ENCODE results near the gene HGD. TPM values are rescaled to one million over a fixed set of nuclear protein-coding genes. Genes with fewer than 3 reads are reported as not detected.

Gene HGD
- total and polyA plus RNA-seq, 7 experiments from 2014 or later: 0.44 to 4.9 (median 2.6) TPM; not detected in 2

DNA sequence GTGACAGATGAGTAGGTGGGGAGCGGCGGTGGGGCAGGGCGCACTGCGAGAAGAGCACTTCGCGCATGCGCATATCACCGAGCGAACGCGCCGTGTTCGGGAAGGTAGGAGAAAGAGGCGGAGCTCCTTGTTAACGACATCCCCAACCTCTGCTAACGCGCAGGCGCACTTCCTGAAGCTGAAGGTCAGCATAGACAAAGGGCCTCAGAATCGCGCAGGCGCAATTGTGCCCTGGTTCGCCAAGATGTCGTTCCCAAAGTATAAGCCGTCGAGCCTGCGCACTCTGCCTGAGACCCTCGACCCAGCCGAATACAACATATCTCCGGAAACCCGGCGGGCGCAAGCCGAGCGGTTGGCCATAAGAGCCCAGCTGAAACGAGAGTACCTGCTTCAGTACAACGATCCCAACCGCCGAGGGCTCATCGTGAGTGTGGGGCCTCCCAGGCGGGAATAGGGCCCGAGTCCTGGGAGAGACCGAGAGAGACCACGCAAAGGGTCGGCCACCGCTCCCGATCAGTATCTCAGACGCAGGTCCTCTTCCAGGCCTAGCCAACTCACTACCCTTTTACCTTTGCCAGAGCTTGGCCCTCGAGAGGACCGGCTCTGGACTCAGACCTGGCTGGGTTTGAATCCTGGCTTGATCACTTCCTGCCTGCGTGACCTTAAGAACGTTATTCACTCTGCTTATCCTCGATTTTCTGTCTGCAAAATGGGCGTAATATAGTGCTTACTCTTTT lies 85.8 kb downstream of the HGD start, which contains the start of gene NDUFB4:
NDUFB4 (plus strand) TSS at position 221 of the 737 bp plus-strand sequence; CDS start at position 245, 24 bp downstream.
- intact Hi-C loops (cut with micrococcal nuclease): loop anchor here (1.0 to 10.0 kb wide), 16 partner anchors 35 to 1786 kb away; partner anchors contain the start of genes GTF2E1 (in 2 of the 2), LRRC58 (in 2 of the 2), RABL3 (in 2 of the 2) and B4GALT4 (in 1 of the 2)
- Histone ChIP-seq H3K4me3 (ENCODE audit: low read length) (peak within 1 kb of the TSS; percentile 99), H3K27me3 (ENCODE audit: control insufficient read depth in 2 of 2, insufficient read depth in 2 of 2, low read length in 2 of 2) (no peaks in the 10 kb centered on the region), H3K4me1 (ENCODE audit: control insufficient read depth in 2 of 2, insufficient read depth in 2 of 2, low read length in 2 of 2) (peaks cover 25 to 27% of the 10 kb centered on the region in 2 donors), H3K9me3 (ENCODE audit: control insufficient read depth in 2 of 3, low read length in 3 of 3) (no peaks in the 10 kb centered on the region), H3K27ac (ENCODE audit: low read depth, low read length) (peak within 1 kb of the TSS; percentile 92), H3K36me3 (ENCODE audit: control insufficient read depth in 2 of 3, insufficient read depth in 3 of 3, low read length in 3 of 3) (peaks cover 0 to 14% (median 0%) of the 10 kb centered on the region in 3 experiments)
- H3K4me3 Mint-ChIP-seq: peak within 1 kb of the TSS in 8 of 10 donors; percentile 85 to 99 (median 96)
- peaks cover 0 to 20% (median 0%) of the 10 kb centered on the region in 5 donors for H3K27me3 Mint-ChIP-seq
- CTCF ChIA-PET: interaction anchor here (0.5 to 2.4 kb wide), 12 partner anchors 8 to 1453 kb away, joined by 3 to 10 read pairs (median 4); no protein-coding TSS in a partner anchor
- peaks cover 0 to 2% (median 0%) of the 10 kb centered on the region in 11 donors for H3K9me3 Mint-ChIP-seq
- ATAC-seq (peak; percentile 97), DNase-seq (peak; percentile 84 to 97 (median 93))
- H3K27ac Mint-ChIP-seq: peak within 1 kb of the TSS in 5 of 9 donors; percentile 94 to 99 (median 98)
- POLR2A ChIA-PET: interaction anchor here (0.6 to 3.8 kb wide), 18 partner anchors 9 to 1133 kb away, joined by 3 to 45 read pairs (median 4); partner anchors contain the start of genes GTF2E1, LRRC58, RABL3 and TMEM39A
- peaks cover 0 to 20% (median 11%) of the 10 kb centered on the region in 7 donors for H3K4me1 Mint-ChIP-seq
- peaks cover 0 to 18% (median 2%) of the 10 kb centered on the region in 5 donors for H3K36me3 Mint-ChIP-seq

DNA sequence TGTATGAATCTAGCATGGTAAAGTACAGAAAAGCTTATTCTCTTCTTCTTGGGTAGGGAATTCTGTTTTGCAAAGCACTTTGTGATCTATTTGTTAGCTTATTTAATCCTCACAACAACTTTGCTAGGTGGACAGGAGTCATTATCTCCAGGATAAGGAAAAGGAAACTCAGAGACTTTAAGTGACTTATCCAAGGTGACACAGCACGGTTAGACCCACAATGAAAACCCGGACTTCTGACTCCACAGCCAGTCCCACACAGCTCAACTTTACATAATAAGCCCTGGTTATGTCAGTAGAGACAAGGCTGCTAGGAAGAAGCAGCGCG lies 86.3 kb downstream of the HGD start:
- Mint-ChIP-seq H3K4me3 (peak overlapping the region in 8 of 10 donors; percentile 85 to 99 (median 96)), H3K9me3 (peaks cover 0 to 2% (median 0%) of the 10 kb centered on the region in 11 donors), H3K27me3 (peaks cover 0 to 25% (median 0%) of the 10 kb centered on the region in 5 donors), H3K27ac (peak overlapping the region in 5 of 9 donors; percentile 94 to 99 (median 98)), H3K4me1 (peaks cover 0 to 15% (median 8%) of the 10 kb centered on the region in 7 donors), H3K36me3 (peaks cover 0 to 16% (median 0%) of the 10 kb centered on the region in 5 donors)
- ATAC-seq (no peak), DNase-seq (no peak)
- peak overlapping the region; percentile 99 for H3K4me3 ChIP-seq (ENCODE audit: low read length)
- peaks cover 0 to 14% (median 0%) of the 10 kb centered on the region in 3 experiments for H3K36me3 ChIP-seq (ENCODE audit: control insufficient read depth in 2 of 3, insufficient read depth in 3 of 3, low read length in 3 of 3)
- H3K27ac ChIP-seq (ENCODE audit: low read depth, low read length): peak overlapping the region; percentile 92
- no peaks in the 10 kb centered on the region for H3K9me3 ChIP-seq (ENCODE audit: control insufficient read depth in 2 of 3, low read length in 3 of 3)
- POLR2A ChIA-PET: interaction anchor here (0.6 to 3.8 kb wide), 18 partner anchors 9 to 1582 kb away, joined by 3 to 45 read pairs (median 4); partner anchors contain the start of genes GTF2E1, LRRC58, RABL3 and TMEM39A
- no peaks in the 10 kb centered on the region for H3K27me3 ChIP-seq (ENCODE audit: control insufficient read depth in 2 of 2, insufficient read depth in 2 of 2, low read length in 2 of 2)
- peaks cover 25 to 27% of the 10 kb centered on the region in 2 donors for H3K4me1 ChIP-seq (ENCODE audit: control insufficient read depth in 2 of 2, insufficient read depth in 2 of 2, low read length in 2 of 2)
- CTCF ChIA-PET: interaction anchor here (0.8 to 2.4 kb wide), 10 partner anchors 27 to 205 kb away, joined by 3 to 10 read pairs (median 4); no protein-coding TSS in a partner anchor
- intact Hi-C loops (cut with micrococcal nuclease): loop anchor here (1.0 to 10.0 kb wide), 16 partner anchors 34 to 1787 kb away; partner anchors contain the start of genes GTF2E1 (in 2 of the 2), LRRC58 (in 2 of the 2), RABL3 (in 2 of the 2) and B4GALT4 (in 1 of the 2)

DNA sequence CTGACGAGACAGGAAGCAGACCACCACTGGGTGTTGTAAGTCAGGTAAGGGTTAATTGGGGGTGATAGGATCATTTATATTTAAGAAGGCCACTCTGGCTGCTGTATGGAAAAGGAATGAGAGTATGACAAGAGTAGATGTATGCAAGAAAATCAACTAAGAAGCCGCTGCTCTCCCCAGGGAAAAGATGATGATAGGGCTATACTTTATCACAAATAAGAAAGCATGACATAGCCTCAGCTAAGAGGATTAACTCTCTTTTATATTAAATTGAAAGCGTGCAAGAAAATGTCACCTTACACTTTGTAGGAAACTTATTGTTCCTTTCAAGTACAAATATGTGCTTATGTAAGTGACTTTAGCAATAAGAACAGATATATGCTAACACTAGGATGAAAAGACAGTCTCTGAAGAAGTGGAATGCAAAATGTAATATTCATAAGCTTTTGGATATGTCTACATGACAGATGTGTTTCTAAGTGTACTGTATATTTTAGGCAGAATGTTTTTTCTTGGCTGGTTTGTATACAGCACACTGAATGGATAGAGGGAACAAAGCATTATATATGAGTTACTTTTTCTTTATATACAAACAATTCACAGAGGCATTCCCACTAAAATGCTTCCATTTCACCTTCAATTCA lies 94.6 kb downstream of the HGD start:
- POLR2A ChIA-PET: no interaction called here
- H3K9me3 Mint-ChIP-seq: peaks cover 0 to 6% (median 2%) of the 10 kb centered on the region in 11 donors

More for the DNA sequence above, 94.6 kb downstream of the HGD start:
- intact Hi-C loops (cut with micrococcal nuclease): no loop called here
- no peak overlapping the region for H3K27ac ChIP-seq (ENCODE audit: low read depth, low read length)
- ATAC-seq (no peak), DNase-seq (no peak)
- Mint-ChIP-seq H3K36me3 (peaks cover 0 to 5% (median 3%) of the 10 kb centered on the region in 5 donors), H3K4me1 (no peaks in the 10 kb centered on the region), H3K4me3 (no peak overlapping the region), H3K27ac (no peak overlapping the region), H3K27me3 (peaks cover 0 to 33% (median 7%) of the 10 kb centered on the region in 5 donors)
- no peak overlapping the region for H3K4me3 ChIP-seq (ENCODE audit: low read length)
- no peaks in the 10 kb centered on the region for H3K27me3 ChIP-seq (ENCODE audit: control insufficient read depth in 2 of 2, insufficient read depth in 2 of 2, low read length in 2 of 2)
- CTCF ChIA-PET: interaction anchor here (0.8 to 1.3 kb wide), 2 partner anchors 9 to 29 kb away, joined by 3 read pairs; partner anchors contain the start of gene NDUFB4
- no peaks in the 10 kb centered on the region for H3K4me1 ChIP-seq (ENCODE audit: control insufficient read depth in 2 of 2, insufficient read depth in 2 of 2, low read length in 2 of 2)
- no peaks in the 10 kb centered on the region for H3K9me3 ChIP-seq (ENCODE audit: control insufficient read depth in 2 of 3, low read length in 3 of 3)
- no peaks in the 10 kb centered on the region for H3K36me3 ChIP-seq (ENCODE audit: control insufficient read depth in 2 of 3, insufficient read depth in 3 of 3, low read length in 3 of 3)

Other genes starting within 250 kb of the HGD start
- gene FSTL1, start 231.2 kb downstream of the HGD start, total RNA-seq: under 1 TPM in 4 of 5 experiments, not detected in 1; 0.05 to 0.58 (median 0.29) TPM
- gene FSTL1, start 231.2 kb downstream of the HGD start, polyA plus RNA-seq: not detected
- gene NDUFB4, start 85.9 kb downstream of the HGD start, total RNA-seq: 100 to 1,000 TPM in 1 of 5 experiments, 10 to 100 TPM in 4; 63.4 to 126 (median 76.2) TPM
- gene NDUFB4, start 85.9 kb downstream of the HGD start, polyA plus RNA-seq: 100 to 1,000 TPM; 155 to 277 TPM
- gene RABL3, start 60.3 kb upstream of the HGD start, total RNA-seq: 10 to 100 TPM; 15.4 to 30.3 (median 23.0) TPM
- gene RABL3, start 60.3 kb upstream of the HGD start, polyA plus RNA-seq: 10 to 100 TPM; 30.2 to 40.6 TPM
- gene GTF2E1, start 60.5 kb upstream of the HGD start, total RNA-seq: 10 to 100 TPM in 4 of 5 experiments, 1 to 10 TPM in 1; 8.4 to 27.3 (median 25.3) TPM
- 10 to 100 TPM in 1 of 2 donors, 1 to 10 TPM in 1; 8.7 to 13.8 TPM for gene GTF2E1, start 60.5 kb upstream of the HGD start, polyA plus RNA-seq
- gene STXBP5L, start 226.0 kb upstream of the HGD start, total RNA-seq: not detected
- not detected for gene STXBP5L, start 226.0 kb upstream of the HGD start, polyA plus RNA-seq